HepG2 (cell line): ENCODE results near the gene ESYT2.

Experiments
- KDM5B ChIP-seq: sonication (generic); formaldehyde crosslinking; IDR thresholded peaks from 2 replicates; pipeline ENCODE4 v1.4.0; 2020; ENCODE audit warnings: missing genetic modification reagents, mild to moderate bottlenecking, borderline replicate concordance
- MAFF ChIP-seq: IDR thresholded peaks from 2 replicates; pipeline ENCODE4 v1.6.1; 2011; ENCODE audit warnings: low read depth, low read length, improper control_type of control experiment
- MXI1 ChIP-seq: IDR thresholded peaks from 3 replicates; pipeline ENCODE4 v1.6.1; 2012; ENCODE audit warnings: low read depth, low read length, inconsistent platforms, borderline replicate concordance
- NFRKB ChIP-seq: fragments of 450-650 bp; IDR thresholded peaks from 2 replicates; pipeline ENCODE4 v1.6.1; 2017
- TP53 ChIP-seq: sonication (generic); formaldehyde crosslinking; conservative IDR thresholded peaks from 2 replicates; pipeline ENCODE4 v1.4.0; 2020; ENCODE audit warnings: missing genetic modification reagents
- ZBTB7A ChIP-seq: sonication (generic); formaldehyde crosslinking; IDR thresholded peaks from 2 replicates; pipeline ENCODE4 v1.8.0; 2022; ENCODE audit warnings: mild to moderate bottlenecking, missing genetic modification reagents
- ZNF720 ChIP-seq: sonication (generic); formaldehyde crosslinking; IDR thresholded peaks from 2 replicates; pipeline ENCODE4 v1.4.0; 2020; ENCODE audit warnings: missing genetic modification reagents
- TF ChIP-seq, protein P1 (sequence below): sonication (generic); formaldehyde crosslinking; IDR thresholded peaks from 2 replicates; pipeline ENCODE4 v1.8.1; 2023; ENCODE audit warnings: mild to moderate bottlenecking, missing genetic modification reagents
- TF ChIP-seq, protein P2 (sequence below): sonication (generic); formaldehyde crosslinking; IDR thresholded peaks from 2 replicates; pipeline ENCODE4 v1.5.0; 2020; ENCODE audit warnings: mild to moderate bottlenecking, missing genetic modification reagents, moderate library complexity
- TF ChIP-seq, protein P3 (sequence below): sonication (generic); formaldehyde crosslinking; IDR thresholded peaks from 2 replicates; pipeline ENCODE4 v1.4.0; 2020; ENCODE audit warnings: missing genetic modification reagents

DNA sequence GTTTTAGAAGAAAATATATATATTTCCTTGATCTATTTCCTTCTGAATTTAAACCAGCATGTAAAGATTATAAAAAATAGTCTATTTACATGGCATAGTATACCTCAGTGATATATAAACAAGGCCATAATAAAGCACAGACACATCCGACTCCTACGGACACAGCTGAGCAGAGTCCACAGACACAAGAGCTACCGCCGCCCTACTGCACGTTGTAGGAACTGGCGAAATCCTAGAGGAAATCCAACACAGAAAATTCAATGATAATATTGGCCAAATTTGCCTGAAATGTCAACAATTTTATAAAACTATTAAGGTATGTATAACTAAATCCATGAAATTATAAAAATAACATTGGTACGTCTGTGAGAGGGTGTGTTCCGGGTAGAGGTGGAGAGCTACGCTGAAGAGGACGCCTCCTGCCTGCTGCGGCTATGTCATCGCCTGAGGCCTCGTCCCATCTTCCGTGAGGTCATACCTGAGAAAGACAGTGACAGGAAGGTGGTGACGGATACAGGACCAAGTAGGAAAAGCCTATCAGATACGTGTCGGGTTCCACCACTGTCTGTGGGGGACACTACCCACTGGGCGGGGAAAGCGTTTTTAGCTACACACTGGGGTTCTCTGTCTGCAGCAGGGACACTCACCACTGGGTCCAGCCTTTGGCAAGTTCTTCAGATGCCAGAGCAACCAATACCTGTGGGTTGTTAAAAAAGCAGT is 95.4 kb downstream of the ESYT2 start:
- TF ChIP-seq MXI1 (no peak), NFRKB (no peak), ZBTB7A (CRISPR knock-in tag) (no peak), KDM5B (no peak), ZNF720 (no peak), MAFF (no peak), TP53 (no peak)
- TF ChIP-seq, protein P1, sequence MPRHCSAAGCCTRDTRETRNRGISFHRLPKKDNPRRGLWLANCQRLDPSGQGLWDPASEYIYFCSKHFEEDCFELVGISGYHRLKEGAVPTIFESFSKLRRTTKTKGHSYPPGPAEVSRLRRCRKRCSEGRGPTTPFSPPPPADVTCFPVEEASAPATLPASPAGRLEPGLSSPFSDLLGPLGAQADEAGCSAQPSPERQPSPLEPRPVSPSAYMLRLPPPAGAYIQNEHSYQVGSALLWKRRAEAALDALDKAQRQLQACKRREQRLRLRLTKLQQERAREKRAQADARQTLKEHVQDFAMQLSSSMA (CRISPR knock-in tag), result no peak
- TF ChIP-seq, protein P2, sequence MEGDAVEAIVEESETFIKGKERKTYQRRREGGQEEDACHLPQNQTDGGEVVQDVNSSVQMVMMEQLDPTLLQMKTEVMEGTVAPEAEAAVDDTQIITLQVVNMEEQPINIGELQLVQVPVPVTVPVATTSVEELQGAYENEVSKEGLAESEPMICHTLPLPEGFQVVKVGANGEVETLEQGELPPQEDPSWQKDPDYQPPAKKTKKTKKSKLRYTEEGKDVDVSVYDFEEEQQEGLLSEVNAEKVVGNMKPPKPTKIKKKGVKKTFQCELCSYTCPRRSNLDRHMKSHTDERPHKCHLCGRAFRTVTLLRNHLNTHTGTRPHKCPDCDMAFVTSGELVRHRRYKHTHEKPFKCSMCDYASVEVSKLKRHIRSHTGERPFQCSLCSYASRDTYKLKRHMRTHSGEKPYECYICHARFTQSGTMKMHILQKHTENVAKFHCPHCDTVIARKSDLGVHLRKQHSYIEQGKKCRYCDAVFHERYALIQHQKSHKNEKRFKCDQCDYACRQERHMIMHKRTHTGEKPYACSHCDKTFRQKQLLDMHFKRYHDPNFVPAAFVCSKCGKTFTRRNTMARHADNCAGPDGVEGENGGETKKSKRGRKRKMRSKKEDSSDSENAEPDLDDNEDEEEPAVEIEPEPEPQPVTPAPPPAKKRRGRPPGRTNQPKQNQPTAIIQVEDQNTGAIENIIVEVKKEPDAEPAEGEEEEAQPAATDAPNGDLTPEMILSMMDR (CRISPR knock-in tag), result no peak
- TF ChIP-seq, protein P3, sequence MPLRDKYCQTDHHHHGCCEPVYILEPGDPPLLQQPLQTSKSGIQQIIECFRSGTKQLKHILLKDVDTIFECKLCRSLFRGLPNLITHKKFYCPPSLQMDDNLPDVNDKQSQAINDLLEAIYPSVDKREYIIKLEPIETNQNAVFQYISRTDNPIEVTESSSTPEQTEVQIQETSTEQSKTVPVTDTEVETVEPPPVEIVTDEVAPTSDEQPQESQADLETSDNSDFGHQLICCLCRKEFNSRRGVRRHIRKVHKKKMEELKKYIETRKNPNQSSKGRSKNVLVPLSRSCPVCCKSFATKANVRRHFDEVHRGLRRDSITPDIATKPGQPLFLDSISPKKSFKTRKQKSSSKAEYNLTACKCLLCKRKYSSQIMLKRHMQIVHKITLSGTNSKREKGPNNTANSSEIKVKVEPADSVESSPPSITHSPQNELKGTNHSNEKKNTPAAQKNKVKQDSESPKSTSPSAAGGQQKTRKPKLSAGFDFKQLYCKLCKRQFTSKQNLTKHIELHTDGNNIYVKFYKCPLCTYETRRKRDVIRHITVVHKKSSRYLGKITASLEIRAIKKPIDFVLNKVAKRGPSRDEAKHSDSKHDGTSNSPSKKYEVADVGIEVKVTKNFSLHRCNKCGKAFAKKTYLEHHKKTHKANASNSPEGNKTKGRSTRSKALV (CRISPR knock-in tag), result no peak
